HFF-Myc (cell line): ENCODE measurements around the gene RASGRF1.

Source experiments
- DNase-seq: peaks from one replicate; pipeline ENCODE4 v3.0.0-alpha.2; 2011; ENCODE audit warnings: low read depth; ENCODE audit errors: extremely low read depth
- H3K4me3 ChIP-seq: replicated peaks from 2 replicates; pipeline ENCODE4 v1.5.1; 2011; ENCODE audit warnings: low read depth, mild to moderate bottlenecking, control low read depth, low read length
- CTCF ChIP-seq: IDR thresholded peaks from 2 replicates; pipeline ENCODE4 v1.5.1; 2012; ENCODE audit warnings: mild to moderate bottlenecking, low read depth, low read length, control low read depth; ENCODE audit errors: missing control alignments

The RASGRF1 gene

DNA sequence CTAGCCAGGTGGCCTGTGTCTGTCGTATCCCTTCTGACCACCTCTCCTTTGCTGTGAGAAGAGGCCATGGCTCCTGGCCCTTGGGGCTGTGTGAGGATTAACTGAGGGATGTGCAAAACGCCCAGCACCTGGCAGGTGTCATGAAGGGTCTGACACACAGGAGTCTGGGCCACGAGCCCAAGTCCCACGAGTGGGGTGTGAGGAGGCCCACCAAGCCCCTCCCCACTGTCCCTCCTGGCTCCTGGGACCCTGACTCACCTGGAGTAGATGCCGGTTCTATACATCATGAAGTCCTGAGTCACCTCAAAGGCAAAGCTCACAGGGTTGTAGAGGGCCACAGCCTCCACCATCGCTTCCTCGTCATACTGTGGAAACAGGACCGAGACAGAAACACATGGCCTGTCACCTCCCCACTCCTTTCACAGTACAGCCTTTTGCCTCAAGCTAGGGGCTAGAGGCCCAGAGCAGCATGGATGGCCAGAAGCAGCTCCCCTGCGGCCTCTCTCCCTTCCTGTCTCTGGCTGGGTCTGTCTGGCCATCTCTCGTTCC lies 165.4 kb downstream of the RASGRF1 start:
- TF ChIP-seq CTCF: no peak
- no peak overlapping the region for H3K4me3 ChIP-seq
- no peak for DNase-seq

GRCh38 chr15:78923480-78924360 lies 166.9 kb downstream of the RASGRF1 start:
- DNase-seq: no peak
- no peak for TF ChIP-seq CTCF

GRCh38 chr15:78923015-78923414 lies 167.6 kb downstream of the RASGRF1 start:
- TF ChIP-seq CTCF: no peak
- no peak for DNase-seq
- no peak overlapping the region for H3K4me3 ChIP-seq

More at GRCh38 chr15:78923480-78924360, 166.9 kb downstream of the RASGRF1 start:
- no peak overlapping the region for H3K4me3 ChIP-seq

DNA sequence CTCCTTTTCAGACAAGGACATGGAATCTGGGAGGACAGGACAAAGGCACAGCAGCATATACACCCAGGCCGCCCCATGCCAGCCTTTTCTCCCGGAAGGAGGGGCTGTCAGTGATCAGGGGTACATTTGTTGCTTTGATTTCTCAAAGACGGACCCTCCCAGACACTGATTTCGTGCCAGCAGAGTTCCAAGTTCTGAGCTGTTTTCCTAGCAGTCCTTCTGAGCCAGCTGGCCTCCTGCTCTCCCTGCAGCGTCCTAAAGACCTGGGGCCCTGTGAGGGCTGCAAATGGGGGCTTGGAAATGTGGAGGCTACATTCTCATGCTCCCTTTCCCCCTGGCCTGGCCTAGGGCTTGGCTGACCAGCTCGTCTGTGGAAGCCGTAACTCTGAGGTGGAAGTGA lies 168.1 kb downstream of the RASGRF1 start:
- DNase-seq: no peak
- no peak for TF ChIP-seq CTCF

GRCh38 chr15:78921940-78922339 lies 168.6 kb downstream of the RASGRF1 start:
- TF ChIP-seq CTCF: no peak

More for the DNA sequence above, 168.1 kb downstream of the RASGRF1 start:
- no peak overlapping the region for H3K4me3 ChIP-seq

DNA sequence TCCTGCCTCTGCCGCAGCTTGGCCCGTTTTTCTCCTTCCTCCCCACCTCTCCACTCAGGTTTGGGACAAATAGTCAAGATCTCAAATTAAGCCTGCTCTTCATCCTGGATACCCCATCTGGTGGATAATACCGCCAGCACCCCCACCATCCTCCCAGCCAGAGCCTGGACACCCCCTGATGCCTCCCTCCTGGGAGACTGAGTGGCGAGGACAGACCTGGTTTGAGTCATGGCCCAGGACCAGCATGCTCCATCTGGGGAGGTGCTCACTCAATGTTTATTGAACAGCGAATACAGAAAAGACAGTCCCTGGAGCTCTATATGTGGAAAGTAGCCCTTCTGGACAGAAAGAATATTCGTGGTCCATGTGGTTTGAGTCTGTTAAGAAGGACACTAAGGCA lies 169.1 kb downstream of the RASGRF1 start:
- no peak for TF ChIP-seq CTCF
- no peak for DNase-seq
- H3K4me3 ChIP-seq: no peak overlapping the region

More at GRCh38 chr15:78921940-78922339, 168.6 kb downstream of the RASGRF1 start:
- no peak overlapping the region for H3K4me3 ChIP-seq
- no peak for DNase-seq
